ENCODE data around the gene KLK4. TPM values are rescaled to one million over a fixed set of nuclear protein-coding genes. Genes with fewer than 3 reads are reported as not detected.

The KLK4 gene
- total RNA-seq, 6 experiments from 2014 or later = not detected

DNA sequence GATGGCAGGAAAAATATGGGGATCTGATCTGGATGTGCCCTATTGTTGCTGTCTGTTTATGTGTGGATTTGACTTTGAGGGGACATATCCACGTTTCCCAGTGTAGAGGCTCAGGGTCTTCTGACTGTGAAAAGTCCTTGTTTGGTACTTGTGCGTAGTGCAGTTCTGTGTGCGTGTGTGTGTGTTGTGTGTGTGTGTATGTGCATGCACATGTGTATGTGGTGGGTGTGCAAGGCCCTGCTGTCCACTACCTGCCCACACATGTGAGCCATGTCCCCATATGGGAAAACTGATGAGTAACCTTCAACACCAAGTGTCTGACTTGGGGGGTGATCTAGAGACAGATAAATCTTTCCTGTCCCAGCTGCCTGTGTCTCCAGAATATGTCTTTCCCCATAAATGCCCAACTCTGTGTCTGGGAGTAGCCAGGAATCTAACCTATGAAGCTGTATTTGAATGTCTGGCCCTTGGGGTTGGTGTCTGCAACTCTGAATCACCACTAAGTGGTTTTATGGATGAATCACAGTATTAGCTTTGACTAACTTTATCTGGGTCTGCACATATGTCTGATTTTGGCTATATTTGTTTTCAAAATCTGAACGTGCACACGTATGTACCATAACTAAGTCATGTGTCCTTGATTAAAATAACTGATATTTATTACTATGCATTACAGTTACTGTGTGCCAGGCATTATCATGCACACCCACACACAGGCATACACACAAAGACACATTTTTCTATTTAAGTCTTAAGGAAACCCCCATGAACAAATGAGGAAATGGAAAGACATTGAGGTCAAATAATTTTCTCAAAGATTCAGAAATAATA, 20.6 kb downstream of the KLK4 start:
- Mint-ChIP-seq H3K4me3 (no peak overlapping the region), H3K4me1 (ENCODE audit: low read depth) (peaks cover 7% of the 10 kb centered on the region), H3K36me3 (ENCODE audit: low read depth) (no peaks in the 10 kb centered on the region), H3K27me3 (ENCODE audit: insufficient read depth) (peaks cover 12% of the 10 kb centered on the region), H3K9me3 (peaks cover 9% of the 10 kb centered on the region; the same call in 1 of the 2 replicates), H3K27ac (no peak overlapping the region)
- TF ChIP-seq CTCF (IDR thresholded peaks at IDR 0.05) = no peak
- peak; percentile 28 for DNase-seq

DNA sequence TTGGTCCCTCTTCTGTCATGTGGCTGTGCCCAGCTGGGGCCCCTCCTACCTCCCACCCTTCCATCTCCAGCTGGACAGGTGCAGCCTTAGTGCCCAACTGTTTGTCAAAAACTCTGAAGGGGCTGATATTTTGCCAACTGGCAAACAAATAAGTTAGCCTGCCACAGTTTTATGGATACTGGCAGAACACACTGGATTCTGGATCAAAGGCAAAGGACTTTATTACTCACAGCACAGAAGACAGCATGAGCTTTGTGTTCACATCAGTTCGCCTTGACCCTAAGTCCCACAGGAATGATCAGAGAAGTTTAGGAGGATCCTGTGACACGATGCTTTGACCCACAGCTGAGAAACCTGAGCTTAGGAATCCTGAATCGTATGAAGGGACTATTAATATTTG, 21.6 kb downstream of the KLK4 start:
- no peak overlapping the region for H3K27ac Mint-ChIP-seq
- peaks cover 7% of the 10 kb centered on the region for H3K4me1 Mint-ChIP-seq (ENCODE audit: low read depth)
- no peak overlapping the region for H3K4me3 Mint-ChIP-seq
- H3K27me3 Mint-ChIP-seq (ENCODE audit: insufficient read depth) = peaks cover 7% of the 10 kb centered on the region
- DNase-seq = no peak
- no peaks in the 10 kb centered on the region for H3K36me3 Mint-ChIP-seq (ENCODE audit: low read depth)
- no peak for TF ChIP-seq CTCF (IDR thresholded peaks at IDR 0.05)
- H3K9me3 Mint-ChIP-seq = peaks cover 9% of the 10 kb centered on the region; the same call in 1 of the 2 replicates

GRCh38 chr19:50882188-50882587, 29.0 kb downstream of the KLK4 start:
- Mint-ChIP-seq H3K4me1 (ENCODE audit: low read depth) (no peaks in the 10 kb centered on the region), H3K9me3 (no peaks in the 10 kb centered on the region; the same call in 1 of the 2 replicates), H3K4me3 (no peak overlapping the region), H3K27me3 (ENCODE audit: insufficient read depth) (peaks cover 9% of the 10 kb centered on the region), H3K36me3 (ENCODE audit: low read depth) (no peaks in the 10 kb centered on the region), H3K27ac (no peak overlapping the region)
- no peak for TF ChIP-seq CTCF (IDR thresholded peaks at IDR 0.05)
- no peak for DNase-seq

DNA sequence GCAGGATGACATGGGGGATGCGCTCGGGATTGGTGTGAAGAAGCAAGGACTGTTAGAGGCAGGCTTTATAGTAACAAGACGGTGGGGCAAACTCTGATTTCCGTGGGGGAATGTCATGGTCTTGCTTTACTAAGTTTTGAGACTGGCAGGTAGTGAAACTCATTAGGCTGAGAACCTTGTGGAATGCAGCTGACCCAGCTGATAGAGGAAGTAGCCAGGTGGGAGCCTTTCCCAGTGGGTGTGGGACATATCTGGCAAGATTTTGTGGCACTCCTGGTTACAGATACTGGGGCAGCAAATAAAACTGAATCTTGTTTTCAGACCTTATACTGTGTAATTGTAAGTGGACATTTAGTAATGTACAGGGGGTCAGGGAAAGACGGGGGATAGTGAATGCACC, 31.0 kb downstream of the KLK4 start:
- H3K27me3 Mint-ChIP-seq (ENCODE audit: insufficient read depth) = peaks cover 7% of the 10 kb centered on the region
- no peaks in the 10 kb centered on the region for H3K4me1 Mint-ChIP-seq (ENCODE audit: low read depth)
- no peaks in the 10 kb centered on the region for H3K36me3 Mint-ChIP-seq (ENCODE audit: low read depth)
- no peak for DNase-seq
- H3K27ac Mint-ChIP-seq = no peak overlapping the region
- no peak overlapping the region for H3K4me3 Mint-ChIP-seq
- TF ChIP-seq CTCF (IDR thresholded peaks at IDR 0.05) = no peak
- no peaks in the 10 kb centered on the region; the same call in 1 of the 2 replicates for H3K9me3 Mint-ChIP-seq

DNA sequence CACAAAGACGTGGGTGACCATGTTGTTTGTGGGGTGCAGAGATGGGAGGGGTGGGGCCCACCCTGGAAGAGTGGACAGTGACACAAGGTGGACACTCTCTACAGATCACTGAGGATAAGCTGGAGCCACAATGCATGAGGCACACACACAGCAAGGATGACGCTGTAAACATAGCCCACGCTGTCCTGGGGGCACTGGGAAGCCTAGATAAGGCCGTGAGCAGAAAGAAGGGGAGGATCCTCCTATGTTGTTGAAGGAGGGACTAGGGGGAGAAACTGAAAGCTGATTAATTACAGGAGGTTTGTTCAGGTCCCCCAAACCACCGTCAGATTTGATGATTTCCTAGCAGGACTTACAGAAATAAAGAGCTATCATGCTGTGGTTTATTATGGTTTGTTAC, 32.3 kb downstream of the KLK4 start:
- no peak overlapping the region for H3K27ac Mint-ChIP-seq
- no peak for DNase-seq
- H3K27me3 Mint-ChIP-seq (ENCODE audit: insufficient read depth) = peaks cover 5% of the 10 kb centered on the region
- TF ChIP-seq CTCF (IDR thresholded peaks at IDR 0.05) = no peak
- no peaks in the 10 kb centered on the region for H3K4me1 Mint-ChIP-seq (ENCODE audit: low read depth)
- no peaks in the 10 kb centered on the region for H3K36me3 Mint-ChIP-seq (ENCODE audit: low read depth)
- H3K4me3 Mint-ChIP-seq = no peak overlapping the region
- no peaks in the 10 kb centered on the region; the same call in 1 of the 2 replicates for H3K9me3 Mint-ChIP-seq
